Fibroblast of lung (primary cell): Measurements from ENCODE around the gene ATG9A. TPM values are rescaled to one million over a fixed set of nuclear protein-coding genes. Genes with fewer than 3 reads are reported as not detected.

ENCODE experiments used
- DNase-seq, 2 donors: peaks; one replicate each; pipeline versions ENCODE4 v3.0.0 to v3.0.0-alpha.2; 2010; ENCODE audit warnings: low read depth in 2 of 2
- H2AFZ ChIP-seq: 2 replicates; pipeline ENCODE4 v1.5.1; 2012; ENCODE audit warnings: low read length, control low read depth, inconsistent platforms
- H3K27ac ChIP-seq: 2 replicates; pipeline ENCODE4 v1.5.1; 2011; ENCODE audit warnings: low read length, control low read depth; ENCODE audit not compliant: insufficient read depth
- H3K27me3 ChIP-seq: 2 replicates; pipeline ENCODE4 v1.5.1; 2011; ENCODE audit warnings: mild to moderate bottlenecking, low read length; ENCODE audit not compliant: control insufficient read depth, insufficient read depth
- H3K36me3 ChIP-seq: 2 replicates; pipeline ENCODE4 v1.5.1; 2011; ENCODE audit warnings: low read length; ENCODE audit not compliant: control insufficient read depth, insufficient read depth
- H3K4me1 ChIP-seq: 2 replicates; pipeline ENCODE4 v1.5.1; 2011; ENCODE audit warnings: low read length; ENCODE audit not compliant: control insufficient read depth, insufficient read depth; ENCODE audit errors: extremely low read depth
- H3K4me2 ChIP-seq: 2 replicates; pipeline ENCODE4 v1.5.1; 2011; ENCODE audit warnings: low read length, control low read depth; ENCODE audit not compliant: insufficient read depth; ENCODE audit errors: extremely low read depth
- H3K4me3 ChIP-seq, 4 experiments: fragments of 200-600 bp in 1 of 4; sonication (generic) in 1 of 4; replicated peaks in 1 of 4; 2 replicates each; pipeline ENCODE4 v1.5.1; 2011 to 2016; ENCODE audit warnings: low read length in 4 of 4, low read depth in 3 of 4, mild to moderate bottlenecking in 3 of 4, control low read depth in 2 of 4, inconsistent platforms in 1 of 4, mixed read lengths in 1 of 4; ENCODE audit not compliant: insufficient read depth in 1 of 4; ENCODE audit errors: control extremely low read depth in 1 of 4
- H3K79me2 ChIP-seq: 2 replicates; pipeline ENCODE4 v1.5.1; 2012; ENCODE audit warnings: mild to moderate bottlenecking, low read length, inconsistent platforms; ENCODE audit not compliant: control insufficient read depth, insufficient read depth
- H3K9ac ChIP-seq: 2 replicates; pipeline ENCODE4 v1.5.1; 2011; ENCODE audit warnings: mild to moderate bottlenecking, low read length, control low read depth; ENCODE audit not compliant: insufficient read depth
- H3K9me3 ChIP-seq: 2 replicates; pipeline ENCODE4 v1.5.1; 2012; ENCODE audit warnings: low read depth, low read length; ENCODE audit not compliant: control insufficient read depth, insufficient read depth
- H4K20me1 ChIP-seq: 2 replicates; pipeline ENCODE4 v1.5.1; 2011; ENCODE audit warnings: low read length; ENCODE audit not compliant: control insufficient read depth, insufficient read depth; ENCODE audit errors: extremely low read depth
- EZH2 ChIP-seq: IDR thresholded peaks from 2 replicates; pipeline ENCODE4 v1.5.1; 2012; ENCODE audit warnings: low read length, control low read depth, mild to moderate bottlenecking; ENCODE audit errors: missing control alignments
- polyA plus RNA-seq, 2 donors: library from polyadenylated mRNA; depleted of rRNA in 1 of 2; stranded (reverse) in 1 of 2; unstranded in 1 of 2; fragments of >200 nt; gene quantifications; 2 replicates each; pipeline ENCODE4 v1.2.1, GENCODE V29; 2011 to 2012; ENCODE audit warnings: missing spikeins in 1 of 2
- total RNA-seq: library from RNA; depleted of rRNA; stranded (reverse); fragments of >200 nt; gene quantifications from 2 replicates; pipeline ENCODE4 v1.2.1, GENCODE V29; 2014
- TF ChIP-seq, protein P1 (sequence below), 2 donors: IDR thresholded peaks in 1 of 2; conservative IDR thresholded peaks in 1 of 2; 1 replicate in 1 of 2; 2 replicates in 1 of 2; pipeline ENCODE4 v1.5.1; 2011 to 2012; ENCODE audit warnings: low read length in 2 of 2, control low read depth in 1 of 2, inconsistent platforms in 1 of 2, low read depth in 1 of 2, mild to moderate bottlenecking in 1 of 2

The ATG9A gene
- total and polyA plus RNA-seq, 2 donors (not counting 1 experiment from before 2014, with no cell fraction given), result 47.2 to 68.2 TPM

DNA sequence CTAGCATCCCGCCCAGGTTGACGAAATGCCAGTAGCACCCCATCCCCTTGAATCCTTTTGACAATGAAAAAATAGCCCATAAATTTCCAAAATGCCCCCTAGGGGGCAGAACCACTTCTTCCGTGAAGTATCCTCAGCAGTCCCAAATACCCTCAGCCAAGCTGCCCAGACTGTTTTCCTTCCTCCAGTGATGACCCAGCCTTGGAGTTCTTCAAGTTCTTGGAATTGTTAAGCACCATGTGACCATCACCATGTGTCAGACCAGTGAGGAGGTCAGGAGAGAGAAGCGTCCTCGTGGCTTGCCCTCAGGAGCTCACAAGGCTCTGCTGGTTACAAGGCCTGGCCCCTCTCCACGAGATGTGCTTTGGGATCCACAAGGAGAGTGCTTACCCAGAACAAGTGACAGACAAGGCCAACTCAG lies 58.2 kb downstream of the ATG9A start:
- TF ChIP-seq EZH2, result no peak
- TF ChIP-seq, protein P1, sequence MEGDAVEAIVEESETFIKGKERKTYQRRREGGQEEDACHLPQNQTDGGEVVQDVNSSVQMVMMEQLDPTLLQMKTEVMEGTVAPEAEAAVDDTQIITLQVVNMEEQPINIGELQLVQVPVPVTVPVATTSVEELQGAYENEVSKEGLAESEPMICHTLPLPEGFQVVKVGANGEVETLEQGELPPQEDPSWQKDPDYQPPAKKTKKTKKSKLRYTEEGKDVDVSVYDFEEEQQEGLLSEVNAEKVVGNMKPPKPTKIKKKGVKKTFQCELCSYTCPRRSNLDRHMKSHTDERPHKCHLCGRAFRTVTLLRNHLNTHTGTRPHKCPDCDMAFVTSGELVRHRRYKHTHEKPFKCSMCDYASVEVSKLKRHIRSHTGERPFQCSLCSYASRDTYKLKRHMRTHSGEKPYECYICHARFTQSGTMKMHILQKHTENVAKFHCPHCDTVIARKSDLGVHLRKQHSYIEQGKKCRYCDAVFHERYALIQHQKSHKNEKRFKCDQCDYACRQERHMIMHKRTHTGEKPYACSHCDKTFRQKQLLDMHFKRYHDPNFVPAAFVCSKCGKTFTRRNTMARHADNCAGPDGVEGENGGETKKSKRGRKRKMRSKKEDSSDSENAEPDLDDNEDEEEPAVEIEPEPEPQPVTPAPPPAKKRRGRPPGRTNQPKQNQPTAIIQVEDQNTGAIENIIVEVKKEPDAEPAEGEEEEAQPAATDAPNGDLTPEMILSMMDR (conservative IDR thresholded peaks at IDR 0.05 in 1 of 2, IDR thresholded peaks at IDR 0.05 in 1 of 2; ENCODE audit: low read depth in 1 of 2, low read length in 2 of 2), result peak; percentile 73 to 77
- Histone ChIP-seq H3K9ac (no peak overlapping the region), H4K20me1 (no peaks in the 10 kb centered on the region)

DNA sequence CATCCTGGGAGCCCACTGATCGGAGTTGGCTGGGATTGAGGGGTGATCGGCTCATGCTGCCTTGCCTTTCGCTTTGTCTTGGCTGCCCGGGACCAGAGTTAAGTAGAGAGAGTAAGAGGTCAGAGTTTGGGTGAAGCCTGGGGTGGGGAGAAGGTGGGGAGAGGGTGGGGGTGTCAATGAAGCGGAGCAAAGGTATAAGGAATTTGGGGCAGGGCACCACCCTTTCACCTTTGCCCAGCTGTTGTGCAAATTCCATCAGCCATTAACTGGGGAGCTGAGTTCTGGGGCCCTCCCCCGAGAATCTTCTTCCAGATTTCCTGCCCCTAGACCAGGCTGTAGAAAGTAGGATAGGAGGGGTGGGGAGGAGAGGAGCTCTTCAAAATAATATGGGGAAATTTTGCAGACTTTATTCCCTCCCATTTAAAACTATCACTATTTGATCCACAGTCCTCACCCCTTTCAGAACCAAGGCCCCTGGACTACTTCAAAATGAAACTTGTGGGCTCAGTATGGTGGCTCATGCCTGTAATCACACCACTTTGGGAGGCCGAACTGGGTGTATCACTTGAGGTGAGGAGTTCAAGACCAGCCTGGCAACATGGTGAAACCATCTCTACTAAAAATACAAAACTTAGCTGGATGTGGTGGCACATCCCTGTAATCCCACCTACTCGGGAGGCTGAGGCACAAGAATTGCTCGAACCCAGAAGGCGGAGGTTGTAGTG lies 59.3 kb downstream of the ATG9A start, which contains the start of gene SLC23A3:
TSS of gene SLC23A3 (minus strand) at position 100 of the 725 bp plus-strand sequence. CDS start at position 55, 45 bp downstream.
- Histone ChIP-seq H3K4me2 (no peak within 1 kb of the TSS), H3K79me2 (peaks cover 3% of the 10 kb centered on the region), H3K9me3 (no peaks in the 10 kb centered on the region), H3K27ac (no peak within 1 kb of the TSS), H3K4me3 (no peak within 1 kb of the TSS), H3K27me3 (no peaks in the 10 kb centered on the region), H3K36me3 (peaks cover 13% of the 10 kb centered on the region), H3K4me1 (peaks cover 3% of the 10 kb centered on the region), H3K9ac (no peak within 1 kb of the TSS), H2AFZ (no peak within 1 kb of the TSS), H4K20me1 (no peaks in the 10 kb centered on the region)
- TF ChIP-seq, protein P1 (conservative IDR thresholded peaks at IDR 0.05 in 1 of 2, IDR thresholded peaks at IDR 0.05 in 1 of 2; ENCODE audit: low read depth in 1 of 2, low read length in 2 of 2), result no peak
- TF ChIP-seq EZH2, result no peak
- DNase-seq, result no peak

More for the DNA sequence above, 58.2 kb downstream of the ATG9A start:
- H3K27me3 ChIP-seq, result no peaks in the 10 kb centered on the region
- H3K36me3 ChIP-seq, result peaks cover 13% of the 10 kb centered on the region
- H3K4me1 ChIP-seq, result peaks cover 6% of the 10 kb centered on the region
- peaks cover 11% of the 10 kb centered on the region for H3K79me2 ChIP-seq
- H3K4me2 ChIP-seq, result no peak overlapping the region
- no peak overlapping the region for H3K4me3 ChIP-seq
- DNase-seq, result peak; percentile 78 to 84
- no peak overlapping the region for H2AFZ ChIP-seq
- H3K27ac ChIP-seq, result peak overlapping the region; percentile 73
- no peaks in the 10 kb centered on the region for H3K9me3 ChIP-seq

Other genes with a start within 250 kb of the ATG9A start
- gene FEV, start 244.5 kb downstream of the ATG9A start, total RNA-seq, result not detected in 2 replicates
- gene FEV, start 244.5 kb downstream of the ATG9A start, polyA plus RNA-seq, result not detected in 2 replicates
- gene CRYBA2, start 236.2 kb downstream of the ATG9A start, total RNA-seq, result not detected in 2 replicates
- not detected in 2 replicates for gene CRYBA2, start 236.2 kb downstream of the ATG9A start, polyA plus RNA-seq
- gene CFAP65, start 188.1 kb downstream of the ATG9A start, total RNA-seq, result not detected in 2 replicates
- not detected in 2 replicates for gene CFAP65, start 188.1 kb downstream of the ATG9A start, polyA plus RNA-seq
- gene IHH, start 168.7 kb downstream of the ATG9A start, total RNA-seq, result not detected in 2 replicates
- gene IHH, start 168.7 kb downstream of the ATG9A start, polyA plus RNA-seq, result not detected in 2 replicates
- 20.3 and 22.1 TPM in 2 replicates for gene NHEJ1, start 68.8 kb downstream of the ATG9A start, total RNA-seq
- 22.3 and 24.8 TPM in 2 replicates for gene NHEJ1, start 68.8 kb downstream of the ATG9A start, polyA plus RNA-seq
- gene SLC23A3, start 59.6 kb downstream of the ATG9A start, total RNA-seq, result 1.8 and 2.5 TPM in 2 replicates
- gene SLC23A3, start 59.6 kb downstream of the ATG9A start, polyA plus RNA-seq, result 0.29 and 0.52 TPM in 2 replicates
- 22.6 and 33.5 TPM in 2 replicates for gene CNPPD1, start 52.7 kb downstream of the ATG9A start, total RNA-seq
- gene CNPPD1, start 52.7 kb downstream of the ATG9A start, polyA plus RNA-seq, result 42.2 and 49.4 TPM in 2 replicates
- 88.7 and 95.3 TPM in 2 replicates for gene RETREG2, start 51.4 kb downstream of the ATG9A start, total RNA-seq
- 64.6 and 89.5 TPM in 2 replicates for gene RETREG2, start 51.4 kb downstream of the ATG9A start, polyA plus RNA-seq
- gene ZFAND2B, start 22.9 kb downstream of the ATG9A start, total RNA-seq, result 29.3 and 40.0 TPM in 2 replicates
- gene ZFAND2B, start 22.9 kb downstream of the ATG9A start, polyA plus RNA-seq, result 26.8 and 29.9 TPM in 2 replicates
- gene ABCB6, start 10.7 kb downstream of the ATG9A start, total RNA-seq, result 47.0 and 49.5 TPM in 2 replicates
- gene ABCB6, start 10.7 kb downstream of the ATG9A start, polyA plus RNA-seq, result 12.5 and 14.7 TPM in 2 replicates
- gene ANKZF1, start 170 bp upstream of the ATG9A start, total RNA-seq, result 28.8 and 32.7 TPM in 2 replicates
- gene ANKZF1, start 170 bp upstream of the ATG9A start, polyA plus RNA-seq, result 9.9 and 13.2 TPM in 2 replicates
- 28.2 and 47.0 TPM in 2 replicates for gene GLB1L, start 15.8 kb upstream of the ATG9A start, total RNA-seq
- 12.8 and 16.9 TPM in 2 replicates for gene GLB1L, start 15.8 kb upstream of the ATG9A start, polyA plus RNA-seq
- 26.7 and 30.7 TPM in 2 replicates for gene STK16, start 15.8 kb upstream of the ATG9A start, total RNA-seq
- 35.7 and 42.8 TPM in 2 replicates for gene STK16, start 15.8 kb upstream of the ATG9A start, polyA plus RNA-seq
- not detected in 2 replicates for gene TUBA4B, start 23.6 kb upstream of the ATG9A start, total RNA-seq
- not detected in 2 replicates for gene TUBA4B, start 23.6 kb upstream of the ATG9A start, polyA plus RNA-seq
- gene TUBA4A, start 24.3 kb upstream of the ATG9A start, total RNA-seq, result 5.6 and 7.7 TPM in 2 replicates
- 14.7 and 34.2 TPM in 2 replicates for gene TUBA4A, start 24.3 kb upstream of the ATG9A start, polyA plus RNA-seq
- 55.2 and 81.3 TPM in 2 replicates for gene DNAJB2, start 49.7 kb upstream of the ATG9A start, total RNA-seq
- 24.9 and 29.8 TPM in 2 replicates for gene DNAJB2, start 49.7 kb upstream of the ATG9A start, polyA plus RNA-seq
- gene PTPRN, start 79.8 kb upstream of the ATG9A start, total RNA-seq, result 3.5 and 10.8 TPM in 2 replicates
- 0.28 and 0.55 TPM in 2 replicates for gene PTPRN, start 79.8 kb upstream of the ATG9A start, polyA plus RNA-seq
- gene RESP18, start 103.1 kb upstream of the ATG9A start, total RNA-seq, result not detected in 2 replicates
- not detected in 2 replicates for gene RESP18, start 103.1 kb upstream of the ATG9A start, polyA plus RNA-seq
- gene DNPEP, start 158.3 kb upstream of the ATG9A start, total RNA-seq, result 69.9 and 72.5 TPM in 2 replicates
- gene DNPEP, start 158.3 kb upstream of the ATG9A start, polyA plus RNA-seq, result 38.2 and 44.0 TPM in 2 replicates
- gene DES, start 188.7 kb upstream of the ATG9A start, total RNA-seq, result 34.7 and 69.3 TPM in 2 replicates
- gene DES, start 188.7 kb upstream of the ATG9A start, polyA plus RNA-seq, result 3.8 and 11.0 TPM in 2 replicates
- 13.1 and 20.1 TPM in 2 replicates for gene SPEG, start 205.2 kb upstream of the ATG9A start, total RNA-seq
- gene SPEG, start 205.2 kb upstream of the ATG9A start, polyA plus RNA-seq, result 5.6 and 9.5 TPM in 2 replicates